Measurements from ENCODE around the gene CACNA1E. TPM values are rescaled to one million over a fixed set of nuclear protein-coding genes. Genes with fewer than 3 reads are reported as not detected.

The CACNA1E gene
- total RNA-seq, 1 experiment from 2014 or later = not detected

- CTCF ChIA-PET = no interaction called here
- no peaks in the 10 kb centered on the region for H3K9me3 ChIP-seq (ENCODE audit: low read depth, low read length, poor library complexity, severe bottlenecking)
- no peak for DNase-seq (ENCODE audit: low spot score)
- peaks cover 14% of the 10 kb centered on the region for H3K27me3 ChIP-seq (replicated peaks; ENCODE audit: insufficient read depth, low read depth, low read length, poor library complexity)
- no peaks in the 10 kb centered on the region for H3K4me1 ChIP-seq (ENCODE audit: insufficient read depth, low read length, poor library complexity, severe bottlenecking)
- no peak overlapping the region for H3K27ac ChIP-seq (ENCODE audit: low read depth, low read length, poor library complexity, severe bottlenecking)
- POLR2A ChIA-PET (ENCODE audit: low non-redundant PET) = no interaction called here
- intact Hi-C loops (cut with micrococcal nuclease; ENCODE audit: unreplicated experiment) = no loop called here
- no peak for TF ChIP-seq EZH2 (IDR thresholded peaks at IDR 0.05; ENCODE audit: borderline replicate concordance, low read depth, low read length, poor library complexity, severe bottlenecking)
- TF ChIP-seq CTCF (conservative IDR thresholded peaks at IDR 0.05; ENCODE audit: low read depth, low read length) = no peak
- no TSS peak for BruUV-seq (replicated peaks)
- no peaks in the 10 kb centered on the region for H3K36me3 ChIP-seq (ENCODE audit: insufficient read depth, low read length, poor library complexity, severe bottlenecking)
- H3K4me3 ChIP-seq (ENCODE audit: low read depth, low read length, poor library complexity, severe bottlenecking) = no peak overlapping the region
Observed at GRCh38 chr1:181658581-181658980, 175.3 kb downstream of the CACNA1E start.

- CTCF ChIA-PET = no interaction called here
- POLR2A ChIA-PET (ENCODE audit: low non-redundant PET) = no interaction called here
- DNase-seq (ENCODE audit: low spot score) = no peak
- Histone ChIP-seq H3K27ac (ENCODE audit: low read depth, low read length, poor library complexity, severe bottlenecking) (no peak overlapping the region), H3K27me3 (replicated peaks; ENCODE audit: insufficient read depth, low read depth, low read length, poor library complexity) (peaks cover 17% of the 10 kb centered on the region), H3K4me1 (ENCODE audit: insufficient read depth, low read length, poor library complexity, severe bottlenecking) (no peaks in the 10 kb centered on the region), H3K4me3 (ENCODE audit: low read depth, low read length, poor library complexity, severe bottlenecking) (no peak overlapping the region), H3K36me3 (ENCODE audit: insufficient read depth, low read length, poor library complexity, severe bottlenecking) (no peaks in the 10 kb centered on the region), H3K9me3 (ENCODE audit: low read depth, low read length, poor library complexity, severe bottlenecking) (no peaks in the 10 kb centered on the region)
- TF ChIP-seq EZH2 (IDR thresholded peaks at IDR 0.05; ENCODE audit: borderline replicate concordance, low read depth, low read length, poor library complexity, severe bottlenecking) (no peak), CTCF (conservative IDR thresholded peaks at IDR 0.05; ENCODE audit: low read depth, low read length) (no peak)
- intact Hi-C loops (cut with micrococcal nuclease; ENCODE audit: unreplicated experiment) = no loop called here
- BruUV-seq (replicated peaks) = no TSS peak
Observed at GRCh38 chr1:181659321-181659957, 176.1 kb downstream of the CACNA1E start.

- Histone ChIP-seq H3K36me3 (ENCODE audit: insufficient read depth, low read length, poor library complexity, severe bottlenecking) (no peaks in the 10 kb centered on the region), H3K9me3 (ENCODE audit: low read depth, low read length, poor library complexity, severe bottlenecking) (no peaks in the 10 kb centered on the region), H3K27me3 (replicated peaks; ENCODE audit: insufficient read depth, low read depth, low read length, poor library complexity) (peaks cover 20% of the 10 kb centered on the region), H3K4me1 (ENCODE audit: insufficient read depth, low read length, poor library complexity, severe bottlenecking) (no peaks in the 10 kb centered on the region), H3K27ac (ENCODE audit: low read depth, low read length, poor library complexity, severe bottlenecking) (no peak overlapping the region), H3K4me3 (ENCODE audit: low read depth, low read length, poor library complexity, severe bottlenecking) (no peak overlapping the region)
- ChIA-PET POLR2A (ENCODE audit: low non-redundant PET) (no interaction called here), CTCF (no interaction called here)
- no TSS peak for BruUV-seq (replicated peaks)
- intact Hi-C loops (cut with micrococcal nuclease; ENCODE audit: unreplicated experiment) = no loop called here
- DNase-seq (ENCODE audit: low spot score) = no peak
- no peak for TF ChIP-seq CTCF (conservative IDR thresholded peaks at IDR 0.05; ENCODE audit: low read depth, low read length)
- TF ChIP-seq EZH2 (IDR thresholded peaks at IDR 0.05; ENCODE audit: borderline replicate concordance, low read depth, low read length, poor library complexity, severe bottlenecking) = no peak
Observed at GRCh38 chr1:181660621-181661020, 177.3 kb downstream of the CACNA1E start.
